HepG2 (cell line): ENCODE data around the gene MTX1. TPM values are rescaled to one million over a fixed set of nuclear protein-coding genes. Genes with fewer than 3 reads are reported as not detected.
A peak's percentile ranks its signal among the peaks of the same experiment; 100 is the strongest.

ENCODE experiments used
- ARID2 ChIP-seq: sonication (generic); formaldehyde crosslinking; IDR thresholded peaks from 2 replicates; pipeline ENCODE4 v1.8.1; 2022; ENCODE audit warnings: mild to moderate bottlenecking, missing genetic modification reagents, borderline replicate concordance
- CHCHD3 ChIP-seq: sonication (generic); formaldehyde crosslinking; IDR thresholded peaks from 2 replicates; pipeline ENCODE4 v1.8.0; 2022; ENCODE audit warnings: mild to moderate bottlenecking, missing genetic modification reagents, moderate library complexity
- CHD2 ChIP-seq: IDR thresholded peaks from 2 replicates; pipeline ENCODE4 v1.6.1; 2011; ENCODE audit warnings: low read depth, low read length, improper control_type of control experiment
- FOXC1 ChIP-seq: sonication (generic); formaldehyde crosslinking; IDR thresholded peaks from 2 replicates; pipeline ENCODE4 v1.8.0; 2022; ENCODE audit warnings: mild to moderate bottlenecking, missing genetic modification reagents, borderline replicate concordance
- KLF9 ChIP-seq: IDR thresholded peaks from 2 replicates; pipeline ENCODE4 v1.6.1; 2016; ENCODE audit warnings: low read depth
- MAFF ChIP-seq: IDR thresholded peaks from 2 replicates; pipeline ENCODE4 v1.6.1; 2011; ENCODE audit warnings: low read depth, low read length, improper control_type of control experiment
- PRMT3 ChIP-seq: sonication (generic); formaldehyde crosslinking; IDR thresholded peaks from 2 replicates; pipeline ENCODE4 v1.8.1; 2022; ENCODE audit warnings: low read depth, mild to moderate bottlenecking, moderate library complexity, missing genetic modification reagents, borderline replicate concordance
- RORA ChIP-seq: sonication (generic); formaldehyde crosslinking; IDR thresholded peaks from 2 replicates; pipeline ENCODE4 v1.5.0; 2020; ENCODE audit warnings: mild to moderate bottlenecking, missing genetic modification reagents, moderate library complexity
- SATB2 ChIP-seq: sonication (generic); formaldehyde crosslinking; IDR thresholded peaks from 2 replicates; pipeline ENCODE4 v1.5.0; 2020; ENCODE audit warnings: missing genetic modification reagents
- TEAD3 ChIP-seq: optimal IDR thresholded peaks from 2 replicates; pipeline ENCODE3; 2016; ENCODE audit warnings: borderline replicate concordance
- ZBTB39 ChIP-seq: sonication (generic); formaldehyde crosslinking; IDR thresholded peaks from 2 replicates; pipeline ENCODE4 v1.5.0; 2020; ENCODE audit warnings: missing genetic modification reagents
- ZFX ChIP-seq: sonication (generic); formaldehyde crosslinking; IDR thresholded peaks from 2 replicates; pipeline ENCODE4 v1.4.0; 2020; ENCODE audit warnings: mild to moderate bottlenecking, low read depth, missing genetic modification reagents, moderate library complexity
- ZNF282 ChIP-seq: fragments of 450-650 bp; IDR thresholded peaks from 2 replicates; pipeline ENCODE4 v1.6.1; 2018; ENCODE audit not compliant: partially characterized antibody
- ZNF570 ChIP-seq: sonication (generic); formaldehyde crosslinking; IDR thresholded peaks from 2 replicates; pipeline ENCODE4 v1.4.0; 2020; ENCODE audit warnings: mild to moderate bottlenecking, missing genetic modification reagents, borderline replicate concordance
- ZNF766 ChIP-seq: sonication (generic); formaldehyde crosslinking; IDR thresholded peaks from 2 replicates; pipeline ENCODE4 v1.5.0; 2020; ENCODE audit warnings: missing genetic modification reagents, borderline replicate concordance
- polyA plus RNA-seq, 8 experiments: library from polyadenylated mRNA; depleted of rRNA in 3 of 8; stranded (reverse) in 7 of 8; unstranded in 1 of 8; fragments of >200 nt; fragmentation: Illumina TruSeq in 4 of 8; extraction: Trizol in 4 of 8; gene quantifications; 2 replicates each; pipeline versions ENCODE4 v1.2.1 to v1.2.3, GENCODE V29; 2011 to 2016; ENCODE audit warnings: low read depth in 4 of 8, missing spikeins in 1 of 8, mixed read lengths in 1 of 8; ENCODE audit not compliant: insufficient read depth in 1 of 8
- total RNA-seq, 5 experiments: library from RNA; depleted of rRNA; stranded (reverse); fragments of >200 nt; fragmentation: Illumina TruSeq; extraction: Trizol; gene quantifications; 2 replicates each; pipeline ENCODE4 v1.2.3, GENCODE V29; 2016; ENCODE audit warnings: low read depth in 1 of 5
- TF ChIP-seq, protein P1 (sequence below): sonication (generic); formaldehyde crosslinking; IDR thresholded peaks from 2 replicates; pipeline ENCODE4 v1.5.1; 2020; ENCODE audit warnings: mild to moderate bottlenecking, missing genetic modification reagents, borderline replicate concordance
- TF ChIP-seq, protein P2 (sequence below): sonication (generic); formaldehyde crosslinking; IDR thresholded peaks from 2 replicates; pipeline ENCODE4 v1.4.0; 2020; ENCODE audit warnings: missing genetic modification reagents

The MTX1 gene
- total and polyA plus RNA-seq, 2 of the 13 experiments (the other 11 are each of a cell fraction or from before 2014, with no cell fraction given), result 64.5 to 72.6 TPM

GRCh38 chr1:155193275-155193990 lies 15.1 kb upstream of the MTX1 start (continued):
- TF ChIP-seq ZNF766 (CRISPR knock-in tag) (no peak), ARID2 (CRISPR knock-in tag) (no peak), SATB2 (CRISPR knock-in tag) (no peak), CHCHD3 (no peak), RORA (no peak), ZNF282 (no peak), CHD2 (peak; percentile 70), FOXC1 (no peak), ZFX (CRISPR knock-in tag) (peak; percentile 48; the same call in 1 of the 2 replicates), ZBTB39 (CRISPR knock-in tag) (no peak), KLF9 (CRISPR knock-in tag) (no peak), ZNF570 (no peak), PRMT3 (CRISPR knock-in tag) (no peak), MAFF (no peak), TEAD3 (CRISPR knock-in tag) (no peak)
- TF ChIP-seq, protein P1, sequence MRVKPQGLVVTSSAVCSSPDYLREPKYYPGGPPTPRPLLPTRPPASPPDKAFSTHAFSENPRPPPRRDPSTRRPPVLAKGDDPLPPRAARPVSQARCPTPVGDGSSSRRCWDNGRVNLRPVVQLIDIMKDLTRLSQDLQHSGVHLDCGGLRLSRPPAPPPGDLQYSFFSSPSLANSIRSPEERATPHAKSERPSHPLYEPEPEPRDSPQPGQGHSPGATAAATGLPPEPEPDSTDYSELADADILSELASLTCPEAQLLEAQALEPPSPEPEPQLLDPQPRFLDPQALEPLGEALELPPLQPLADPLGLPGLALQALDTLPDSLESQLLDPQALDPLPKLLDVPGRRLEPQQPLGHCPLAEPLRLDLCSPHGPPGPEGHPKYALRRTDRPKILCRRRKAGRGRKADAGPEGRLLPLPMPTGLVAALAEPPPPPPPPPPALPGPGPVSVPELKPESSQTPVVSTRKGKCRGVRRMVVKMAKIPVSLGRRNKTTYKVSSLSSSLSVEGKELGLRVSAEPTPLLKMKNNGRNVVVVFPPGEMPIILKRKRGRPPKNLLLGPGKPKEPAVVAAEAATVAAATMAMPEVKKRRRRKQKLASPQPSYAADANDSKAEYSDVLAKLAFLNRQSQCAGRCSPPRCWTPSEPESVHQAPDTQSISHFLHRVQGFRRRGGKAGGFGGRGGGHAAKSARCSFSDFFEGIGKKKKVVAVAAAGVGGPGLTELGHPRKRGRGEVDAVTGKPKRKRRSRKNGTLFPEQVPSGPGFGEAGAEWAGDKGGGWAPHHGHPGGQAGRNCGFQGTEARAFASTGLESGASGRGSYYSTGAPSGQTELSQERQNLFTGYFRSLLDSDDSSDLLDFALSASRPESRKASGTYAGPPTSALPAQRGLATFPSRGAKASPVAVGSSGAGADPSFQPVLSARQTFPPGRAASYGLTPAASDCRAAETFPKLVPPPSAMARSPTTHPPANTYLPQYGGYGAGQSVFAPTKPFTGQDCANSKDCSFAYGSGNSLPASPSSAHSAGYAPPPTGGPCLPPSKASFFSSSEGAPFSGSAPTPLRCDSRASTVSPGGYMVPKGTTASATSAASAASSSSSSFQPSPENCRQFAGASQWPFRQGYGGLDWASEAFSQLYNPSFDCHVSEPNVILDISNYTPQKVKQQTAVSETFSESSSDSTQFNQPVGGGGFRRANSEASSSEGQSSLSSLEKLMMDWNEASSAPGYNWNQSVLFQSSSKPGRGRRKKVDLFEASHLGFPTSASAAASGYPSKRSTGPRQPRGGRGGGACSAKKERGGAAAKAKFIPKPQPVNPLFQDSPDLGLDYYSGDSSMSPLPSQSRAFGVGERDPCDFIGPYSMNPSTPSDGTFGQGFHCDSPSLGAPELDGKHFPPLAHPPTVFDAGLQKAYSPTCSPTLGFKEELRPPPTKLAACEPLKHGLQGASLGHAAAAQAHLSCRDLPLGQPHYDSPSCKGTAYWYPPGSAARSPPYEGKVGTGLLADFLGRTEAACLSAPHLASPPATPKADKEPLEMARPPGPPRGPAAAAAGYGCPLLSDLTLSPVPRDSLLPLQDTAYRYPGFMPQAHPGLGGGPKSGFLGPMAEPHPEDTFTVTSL (CRISPR knock-in tag), result no peak
- TF ChIP-seq, protein P2, sequence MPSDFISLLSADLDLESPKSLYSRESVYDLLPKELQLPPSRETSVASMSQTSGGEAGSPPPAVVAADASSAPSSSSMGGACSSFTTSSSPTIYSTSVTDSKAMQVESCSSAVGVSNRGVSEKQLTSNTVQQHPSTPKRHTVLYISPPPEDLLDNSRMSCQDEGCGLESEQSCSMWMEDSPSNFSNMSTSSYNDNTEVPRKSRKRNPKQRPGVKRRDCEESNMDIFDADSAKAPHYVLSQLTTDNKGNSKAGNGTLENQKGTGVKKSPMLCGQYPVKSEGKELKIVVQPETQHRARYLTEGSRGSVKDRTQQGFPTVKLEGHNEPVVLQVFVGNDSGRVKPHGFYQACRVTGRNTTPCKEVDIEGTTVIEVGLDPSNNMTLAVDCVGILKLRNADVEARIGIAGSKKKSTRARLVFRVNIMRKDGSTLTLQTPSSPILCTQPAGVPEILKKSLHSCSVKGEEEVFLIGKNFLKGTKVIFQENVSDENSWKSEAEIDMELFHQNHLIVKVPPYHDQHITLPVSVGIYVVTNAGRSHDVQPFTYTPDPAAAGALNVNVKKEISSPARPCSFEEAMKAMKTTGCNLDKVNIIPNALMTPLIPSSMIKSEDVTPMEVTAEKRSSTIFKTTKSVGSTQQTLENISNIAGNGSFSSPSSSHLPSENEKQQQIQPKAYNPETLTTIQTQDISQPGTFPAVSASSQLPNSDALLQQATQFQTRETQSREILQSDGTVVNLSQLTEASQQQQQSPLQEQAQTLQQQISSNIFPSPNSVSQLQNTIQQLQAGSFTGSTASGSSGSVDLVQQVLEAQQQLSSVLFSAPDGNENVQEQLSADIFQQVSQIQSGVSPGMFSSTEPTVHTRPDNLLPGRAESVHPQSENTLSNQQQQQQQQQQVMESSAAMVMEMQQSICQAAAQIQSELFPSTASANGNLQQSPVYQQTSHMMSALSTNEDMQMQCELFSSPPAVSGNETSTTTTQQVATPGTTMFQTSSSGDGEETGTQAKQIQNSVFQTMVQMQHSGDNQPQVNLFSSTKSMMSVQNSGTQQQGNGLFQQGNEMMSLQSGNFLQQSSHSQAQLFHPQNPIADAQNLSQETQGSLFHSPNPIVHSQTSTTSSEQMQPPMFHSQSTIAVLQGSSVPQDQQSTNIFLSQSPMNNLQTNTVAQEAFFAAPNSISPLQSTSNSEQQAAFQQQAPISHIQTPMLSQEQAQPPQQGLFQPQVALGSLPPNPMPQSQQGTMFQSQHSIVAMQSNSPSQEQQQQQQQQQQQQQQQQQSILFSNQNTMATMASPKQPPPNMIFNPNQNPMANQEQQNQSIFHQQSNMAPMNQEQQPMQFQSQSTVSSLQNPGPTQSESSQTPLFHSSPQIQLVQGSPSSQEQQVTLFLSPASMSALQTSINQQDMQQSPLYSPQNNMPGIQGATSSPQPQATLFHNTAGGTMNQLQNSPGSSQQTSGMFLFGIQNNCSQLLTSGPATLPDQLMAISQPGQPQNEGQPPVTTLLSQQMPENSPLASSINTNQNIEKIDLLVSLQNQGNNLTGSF (CRISPR knock-in tag), result no peak
